K562 (cell line): ENCODE results near the gene PITX1. TPM values are rescaled to one million over a fixed set of nuclear protein-coding genes. Genes with fewer than 3 reads are reported as not detected.

Experiments used
- ATAC-seq: fragments of 200-7000 bp; cut with Tn5 transposase; 3 replicates; pipeline ENCODE4 v1.9.1; 2020; ENCODE audit warnings: moderate library complexity
- BruUV-seq: library from RNA; stranded (reverse); fragments of 400-500 nt; replicated peaks from 2 replicates; lab custom pipeline; 2021; lab: Mats Ljungman, UMichigan
- CTCF ChIA-PET: fragments of 300-600 bp; formaldehyde crosslinking; extraction: SDS; loops from one replicate; lab custom pipeline; 2021; ENCODE audit warnings: low intra/inter-chr PET ratio; lab: Yijun Ruan, JAX
- POLR2A ChIA-PET: fragments of 300-600, 350-650 bp; sonication (Branson Sonifier 250); formaldehyde crosslinking; extraction: SDS; loops from one replicate; lab custom pipeline; 2021; ENCODE audit warnings: antibody characterized with exemption, inconsistent platforms; lab: Yijun Ruan, JAX
- DNase-seq, 4 experiments: peaks; one replicate each; pipeline versions ENCODE4 v3.0.0 to v3.0.0-alpha.2; 2011 to 2018; ENCODE audit warnings: low spot score in 3 of 4, mixed read lengths in 3 of 4; ENCODE audit errors: extremely low read depth in 1 of 4
- FAIRE-seq: peaks from 2 replicates; lab custom pipeline; 2011; peaks lifted over from hg19 to GRCh38; lab: Jason Lieb, UNC
- H2AFZ ChIP-seq: 2 replicates; pipeline ENCODE4 v1.6.0; 2011; ENCODE audit warnings: low read depth, low read length, control low read depth, inconsistent platforms
- H3K27ac ChIP-seq: fragments of 200-600 bp; 3 replicates; pipeline ENCODE4 v1.8.0; 2011; ENCODE audit warnings: low read depth, mild to moderate bottlenecking, control low read depth, inconsistent platforms, low read length, moderate library complexity, mixed read lengths; ENCODE audit errors: extremely low read depth
- H3K27me3 ChIP-seq, 2 experiments: fragments of 300-600 bp in 1 of 2; 2 replicates in 1 of 2; 3 replicates in 1 of 2; pipeline versions ENCODE4 v1.6.0 to v1.8.0; 2011; ENCODE audit warnings: inconsistent platforms in 2 of 2, low read length in 2 of 2, mild to moderate bottlenecking in 1 of 2, mixed read lengths in 1 of 2, moderate library complexity in 1 of 2; ENCODE audit not compliant: control insufficient read depth in 2 of 2, insufficient read depth in 2 of 2
- H3K36me3 ChIP-seq: fragments of 300-600 bp; 3 replicates; pipeline ENCODE4 v1.8.0; 2011; ENCODE audit warnings: mild to moderate bottlenecking, low read length, inconsistent platforms; ENCODE audit not compliant: control insufficient read depth, insufficient read depth
- H3K4me1 ChIP-seq, 2 experiments: fragments of 200-600 bp in 1 of 2; replicated peaks in 1 of 2; 2 replicates in 1 of 2; 3 replicates in 1 of 2; pipeline versions ENCODE4 v1.5.1 to v1.8.0; 2011; ENCODE audit warnings: inconsistent platforms in 2 of 2, low read length in 2 of 2, mild to moderate bottlenecking in 1 of 2, mixed read lengths in 1 of 2, moderate library complexity in 1 of 2; ENCODE audit not compliant: control insufficient read depth in 2 of 2, insufficient read depth in 2 of 2
- H3K4me2 ChIP-seq: 2 replicates; pipeline ENCODE4 v1.6.1; 2011; ENCODE audit warnings: low read length, control low read depth, inconsistent platforms, mixed read lengths; ENCODE audit not compliant: insufficient read depth
- H3K4me3 ChIP-seq: fragments of 200-600 bp; sonication (generic), shearing (Covaris generic); 2 replicates; pipeline ENCODE4 v1.5.1; 2016; ENCODE audit warnings: control low read depth, inconsistent platforms
- H3K79me2 ChIP-seq: fragments of 200-600 bp; 3 replicates; pipeline ENCODE4 v1.8.0; 2011; ENCODE audit warnings: low read length, inconsistent platforms; ENCODE audit not compliant: control insufficient read depth, insufficient read depth
- H3K9ac ChIP-seq, 2 experiments: 2 replicates each; pipeline versions ENCODE4 v1.6.0 to v1.6.1; 2011; ENCODE audit warnings: low read depth in 2 of 2, low read length in 2 of 2, control low read depth in 1 of 2, inconsistent platforms in 1 of 2, mild to moderate bottlenecking in 1 of 2, mixed read lengths in 1 of 2; ENCODE audit not compliant: insufficient read depth in 1 of 2
- H3K9me1 ChIP-seq: one replicate; pipeline ENCODE4 v1.6.0; 2011; ENCODE audit warnings: inconsistent platforms, mild to moderate bottlenecking, low read length, moderate library complexity; ENCODE audit not compliant: control insufficient read depth, insufficient read depth
- H3K9me3 ChIP-seq: replicated peaks from 2 replicates; pipeline ENCODE4 v1.5.1; 2011; ENCODE audit warnings: low read depth, low read length, inconsistent platforms; ENCODE audit not compliant: control insufficient read depth, insufficient read depth
- H4K20me1 ChIP-seq: replicated peaks from 2 replicates; pipeline ENCODE4 v1.6.1; 2011; ENCODE audit warnings: low read length, inconsistent platforms, mixed read lengths; ENCODE audit not compliant: control insufficient read depth, insufficient read depth
- BDP1 ChIP-seq: IDR thresholded peaks from 3 replicates; pipeline ENCODE4 v1.6.1; 2011; ENCODE audit not compliant: insufficient read length, insufficient read depth
- MCM2 ChIP-seq: fragments of 450-650 bp; IDR thresholded peaks from 2 replicates; pipeline ENCODE4 v1.6.1; 2017; ENCODE audit warnings: low read depth, mild to moderate bottlenecking
- NFE2L1 ChIP-seq: fragments of 450-650 bp; IDR thresholded peaks from 2 replicates; pipeline ENCODE4 v1.6.1; 2016; ENCODE audit warnings: missing genetic modification characterization, low read depth, mild to moderate bottlenecking, missing compliant biosample characterization, moderate library complexity, borderline replicate concordance
- TBP ChIP-seq: optimal IDR thresholded peaks from 2 replicates; pipeline ENCODE3; 2011; ENCODE audit warnings: low read depth, low read length, improper control_type of control experiment
- ZBTB33 ChIP-seq: sonication (generic); formaldehyde crosslinking; IDR thresholded peaks from 2 replicates; pipeline ENCODE4 v1.8.1; 2023; ENCODE audit warnings: mild to moderate bottlenecking, missing genetic modification reagents
- ZFP1 ChIP-seq: fragments of 450-650 bp; formaldehyde crosslinking; IDR thresholded peaks from 2 replicates; pipeline ENCODE4 v1.4.0; 2020; ENCODE audit warnings: mild to moderate bottlenecking, mixed read lengths
- ZNF655 ChIP-seq: fragments of 250-450 bp; sonication (Bioruptor Pico); IDR thresholded peaks from 2 replicates; pipeline ENCODE4 v1.5.0; 2021
- WGBS: fragments of 100-300 bp; shearing (Covaris generic); methylation state at CpG from one replicate; pipeline ENCODE4 v1.1.6; 2016; ENCODE audit warnings: low coverage, mixed read lengths; ENCODE audit not compliant: insufficient coverage; ENCODE audit errors: missing lambda C conversion rate; 5-methylcytosine and 5-hydroxymethylcytosine counted together
- in situ Hi-C: fragments of 300-500 bp; cut with MboI; formaldehyde crosslinking; loops from 4 replicates; pipeline ENCODE4 v1.15.0; 2018; ENCODE audit warnings: inconsistent platforms, mixed read lengths
- intact Hi-C: fragments of 100-400 bp; cut with micrococcal nuclease; formaldehyde crosslinking; loops from 2 replicates; pipeline ENCODE4 v1.14.2; 2022
- polyA plus RNA-seq, 8 experiments: library from polyadenylated mRNA; depleted of rRNA in 4 of 8; stranded (reverse) in 5 of 8; unstranded in 3 of 8; fragments of >200 nt; fragmentation: Nextera tagmentation in 2 of 8; fragmentation: Illumina TruSeq in 1 of 8; extraction: Ambion mirVana in 2 of 8; extraction: Trizol in 1 of 8; gene quantifications; 2 replicates each; pipeline versions ENCODE4 v1.2.1 to v1.2.3, GENCODE V29; 2011 to 2014; ENCODE audit warnings: inconsistent platforms in 1 of 8, missing spikeins in 1 of 8
- total RNA-seq, 7 experiments: library from RNA; depleted of rRNA in 6 of 7; stranded (reverse); fragments of >200 nt in 6 of 7; fragmentation: Illumina TruSeq in 2 of 7; extraction: Trizol in 2 of 7; gene quantifications; 2 replicates each; pipeline versions ENCODE4 v1.2.1 to v1.2.3, GENCODE V29; 2011 to 2021; ENCODE audit warnings: low replicate concordance in 1 of 7

The PITX1 gene
- total and polyA plus RNA-seq, 9 of the 15 experiments (the other 6 are each of a cell fraction or from before 2014, with no cell fraction given): 0.13 to 88.2 (median 24.9) TPM

- in situ Hi-C loops: no loop called here
- DNase-seq (no peak), ATAC-seq (no peak), FAIRE-seq (no peak)
- H3K27ac ChIP-seq: no peak overlapping the region
- H3K4me3 ChIP-seq: no peak overlapping the region
- H3K9ac ChIP-seq: no peak overlapping the region
- no peak overlapping the region for H2AFZ ChIP-seq
- H4K20me1 ChIP-seq: no peaks in the 10 kb centered on the region
- intact Hi-C loops: no loop called here
- H3K79me2 ChIP-seq: peaks cover under 1% of the 10 kb centered on the region; the same call in 2 of the 3 replicates
- WGBS: 88% methylated on average over 35 of the region's 51 CpGs
- TF ChIP-seq ZBTB33 (CRISPR knock-in tag): peak; percentile 58
- no peak for TF ChIP-seq ZFP1 (CRISPR knock-in tag)
- TF ChIP-seq NFE2L1 (tag): no peak
- no peak for TF ChIP-seq MCM2
- no peak for TF ChIP-seq BDP1
- TF ChIP-seq ZNF655 (CRISPR knock-in tag): no peak
- TF ChIP-seq TBP: no peak
- no TSS peak for BruUV-seq
- no peaks in the 10 kb centered on the region for H3K9me1 ChIP-seq
- peaks cover 10 to 16% of the 10 kb centered on the region in 2 experiments; a peak in 4 of 5 replicates for H3K4me1 ChIP-seq
- H3K9me3 ChIP-seq: no peaks in the 10 kb centered on the region
- no peaks in the 10 kb centered on the region for H3K27me3 ChIP-seq
- CTCF ChIA-PET: no interaction called here
- H3K36me3 ChIP-seq: no peaks in the 10 kb centered on the region; the same call in 2 of the 3 replicates
- H3K4me2 ChIP-seq: no peak overlapping the region
- POLR2A ChIA-PET: no interaction called here
Observed at GRCh38 chr5:135040333-135041144, 6.5 kb upstream of the PITX1 start.
